ENCODE data around the gene ANKRD53.

Gene ANKRD53

GRCh38 chr2:70974592-70974991 lies 3.8 kb upstream of the ANKRD53 start:
- Histone ChIP-seq H3K23ac (ENCODE audit: low read depth, low read length, poor library complexity) (no peak overlapping the region), H3K4me1 (ENCODE audit: control insufficient read depth in 2 of 2, insufficient read depth in 1 of 2, low read depth in 1 of 2, low read length in 2 of 2) (peaks cover 5 to 11% of the 10 kb centered on the region in 2 donors), H4K8ac (ENCODE audit: low read depth, low read length) (no peak overlapping the region), H2AFZ (ENCODE audit: low read length) (no peak overlapping the region), H3K27ac (replicated peaks; ENCODE audit: low read length) (no peak overlapping the region), H3K27me3 (ENCODE audit: control insufficient read depth in 3 of 3, insufficient read depth in 3 of 3, low read depth in 1 of 3, low read length in 3 of 3) (peaks cover 0 to 5% (median 0%) of the 10 kb centered on the region in 3 experiments), H2AK5ac (ENCODE audit: low read depth, low read length) (no peak overlapping the region), H3K79me1 (ENCODE audit: low read depth, low read length) (no peaks in the 10 kb centered on the region), H2BK5ac (ENCODE audit: low read length) (no peak overlapping the region), H2BK120ac (ENCODE audit: low read depth, low read length) (no peak overlapping the region), H3K4me2 (ENCODE audit: insufficient read depth, low read length, poor library complexity, severe bottlenecking) (no peak overlapping the region), H2BK12ac (ENCODE audit: low read length) (no peak overlapping the region), H4K91ac (ENCODE audit: low read depth, low read length, poor library complexity) (no peak overlapping the region), H3K14ac (ENCODE audit: low read length) (no peak overlapping the region), H3K4ac (ENCODE audit: low read length) (no peak overlapping the region), H2BK15ac (ENCODE audit: low read length) (no peak overlapping the region), H3K36me3 (replicated peaks in 1 of 2; ENCODE audit: control insufficient read depth in 2 of 2, insufficient read depth in 2 of 2, low read length in 2 of 2) (no peaks in the 10 kb centered on the region), H3K18ac (ENCODE audit: low read length) (no peak overlapping the region), H3K9ac (ENCODE audit: low read depth, low read length, poor library complexity) (no peak overlapping the region), H3K4me3 (ENCODE audit: low read length in 2 of 2) (no peak overlapping the region), H3K9me3 (replicated peaks in 1 of 2; ENCODE audit: control insufficient read depth in 2 of 2, insufficient read depth in 1 of 2, low read depth in 1 of 2, low read length in 2 of 2) (no peaks in the 10 kb centered on the region)
- no peak for DNase-seq (ENCODE audit: low spot score)
- no CpG with 5 or more reads among the region's 3 CpGs for WGBS, 2 donors (ENCODE audit: extremely low coverage in 2 of 2, insufficient read length in 2 of 2, insufficient replicate concordance in 1 of 2)

- no peaks in the 10 kb centered on the region for H3K9me3 ChIP-seq (replicated peaks in 1 of 2; ENCODE audit: control insufficient read depth in 2 of 2, insufficient read depth in 1 of 2, low read depth in 1 of 2, low read length in 2 of 2)
- no peak overlapping the region for H3K14ac ChIP-seq (ENCODE audit: low read length)
- no peak overlapping the region for H2BK120ac ChIP-seq (ENCODE audit: low read depth, low read length)
- no peak overlapping the region for H2AK5ac ChIP-seq (ENCODE audit: low read depth, low read length)
- no peak overlapping the region for H2BK15ac ChIP-seq (ENCODE audit: low read length)
- no peak overlapping the region for H2BK5ac ChIP-seq (ENCODE audit: low read length)
- no peak overlapping the region for H2AFZ ChIP-seq (ENCODE audit: low read length)
- no peak for DNase-seq (ENCODE audit: low spot score)
- H3K4me2 ChIP-seq (ENCODE audit: insufficient read depth, low read length, poor library complexity, severe bottlenecking), result no peak overlapping the region
- no peaks in the 10 kb centered on the region for H3K79me1 ChIP-seq (ENCODE audit: low read depth, low read length)
- no peak overlapping the region for H3K27ac ChIP-seq (replicated peaks; ENCODE audit: low read length)
- no peak overlapping the region for H2BK12ac ChIP-seq (ENCODE audit: low read length)
- H3K36me3 ChIP-seq (replicated peaks in 1 of 2; ENCODE audit: control insufficient read depth in 2 of 2, insufficient read depth in 2 of 2, low read length in 2 of 2), result no peaks in the 10 kb centered on the region
- H3K4me3 ChIP-seq (ENCODE audit: low read length in 2 of 2), result no peak overlapping the region
- no peak overlapping the region for H4K91ac ChIP-seq (ENCODE audit: low read depth, low read length, poor library complexity)
- peaks cover 0 to 7% (median 0%) of the 10 kb centered on the region in 3 experiments for H3K27me3 ChIP-seq (ENCODE audit: control insufficient read depth in 3 of 3, insufficient read depth in 3 of 3, low read depth in 1 of 3, low read length in 3 of 3)
- no peak overlapping the region for H3K4ac ChIP-seq (ENCODE audit: low read length)
- H3K23ac ChIP-seq (ENCODE audit: low read depth, low read length, poor library complexity), result no peak overlapping the region
- H3K18ac ChIP-seq (ENCODE audit: low read length), result no peak overlapping the region
- H3K4me1 ChIP-seq (ENCODE audit: control insufficient read depth in 2 of 2, insufficient read depth in 1 of 2, low read depth in 1 of 2, low read length in 2 of 2), result peaks cover 5 to 11% of the 10 kb centered on the region in 2 donors
- H4K8ac ChIP-seq (ENCODE audit: low read depth, low read length), result no peak overlapping the region
- no peak overlapping the region for H3K9ac ChIP-seq (ENCODE audit: low read depth, low read length, poor library complexity)
- WGBS, 2 donors (ENCODE audit: extremely low coverage in 2 of 2, insufficient read length in 2 of 2, insufficient replicate concordance in 1 of 2), result no CpG with 5 or more reads among the region's 2 CpGs
Observed at GRCh38 chr2:70975237-70975636, 3.2 kb upstream of the ANKRD53 start.

- Histone ChIP-seq H2AFZ (ENCODE audit: low read length) (no peak overlapping the region), H3K4me2 (ENCODE audit: insufficient read depth, low read length, poor library complexity, severe bottlenecking) (no peak overlapping the region), H3K27ac (replicated peaks; ENCODE audit: low read length) (no peak overlapping the region), H3K4me1 (ENCODE audit: control insufficient read depth in 2 of 2, insufficient read depth in 1 of 2, low read depth in 1 of 2, low read length in 2 of 2) (peaks cover 5 to 11% of the 10 kb centered on the region in 2 donors), H3K36me3 (replicated peaks in 1 of 2; ENCODE audit: control insufficient read depth in 2 of 2, insufficient read depth in 2 of 2, low read length in 2 of 2) (no peaks in the 10 kb centered on the region), H2AK5ac (ENCODE audit: low read depth, low read length) (no peak overlapping the region), H3K9ac (ENCODE audit: low read depth, low read length, poor library complexity) (no peak overlapping the region), H2BK5ac (ENCODE audit: low read length) (no peak overlapping the region), H3K27me3 (ENCODE audit: control insufficient read depth in 3 of 3, insufficient read depth in 3 of 3, low read depth in 1 of 3, low read length in 3 of 3) (peaks cover 0 to 7% (median 0%) of the 10 kb centered on the region in 3 experiments), H3K18ac (ENCODE audit: low read length) (no peak overlapping the region), H2BK120ac (ENCODE audit: low read depth, low read length) (no peak overlapping the region), H3K23ac (ENCODE audit: low read depth, low read length, poor library complexity) (no peak overlapping the region), H2BK15ac (ENCODE audit: low read length) (no peak overlapping the region), H3K4me3 (ENCODE audit: low read length in 2 of 2) (no peak overlapping the region), H3K79me1 (ENCODE audit: low read depth, low read length) (no peaks in the 10 kb centered on the region), H2BK12ac (ENCODE audit: low read length) (no peak overlapping the region), H3K9me3 (replicated peaks in 1 of 2; ENCODE audit: control insufficient read depth in 2 of 2, insufficient read depth in 1 of 2, low read depth in 1 of 2, low read length in 2 of 2) (no peaks in the 10 kb centered on the region), H4K8ac (ENCODE audit: low read depth, low read length) (no peak overlapping the region), H4K91ac (ENCODE audit: low read depth, low read length, poor library complexity) (no peak overlapping the region), H3K4ac (ENCODE audit: low read length) (no peak overlapping the region), H3K14ac (ENCODE audit: low read length) (no peak overlapping the region)
- WGBS, 2 donors (ENCODE audit: extremely low coverage in 2 of 2, insufficient read length in 2 of 2, insufficient replicate concordance in 1 of 2), result no CpG with 5 or more reads among the region's 14 CpGs
- no peak for DNase-seq (ENCODE audit: low spot score)
Observed at GRCh38 chr2:70977605-70978205, 725 bp upstream of the ANKRD53 start.

GRCh38 chr2:70979180-70979488 lies 704 bp downstream of the ANKRD53 start:
- Histone ChIP-seq H2BK120ac (ENCODE audit: low read depth, low read length) (no peak overlapping the region), H2AFZ (ENCODE audit: low read length) (no peak overlapping the region), H3K14ac (ENCODE audit: low read length) (no peak overlapping the region), H2BK15ac (ENCODE audit: low read length) (no peak overlapping the region), H3K36me3 (replicated peaks in 1 of 2; ENCODE audit: control insufficient read depth in 2 of 2, insufficient read depth in 2 of 2, low read length in 2 of 2) (no peaks in the 10 kb centered on the region), H3K4me3 (ENCODE audit: low read length in 2 of 2) (peak overlapping the region in 1 of 2 donors; percentile 79), H3K27ac (replicated peaks; ENCODE audit: low read length) (no peak overlapping the region), H2BK5ac (ENCODE audit: low read length) (no peak overlapping the region), H3K9me3 (replicated peaks in 1 of 2; ENCODE audit: control insufficient read depth in 2 of 2, insufficient read depth in 1 of 2, low read depth in 1 of 2, low read length in 2 of 2) (no peaks in the 10 kb centered on the region), H4K91ac (ENCODE audit: low read depth, low read length, poor library complexity) (no peak overlapping the region), H3K9ac (ENCODE audit: low read depth, low read length, poor library complexity) (no peak overlapping the region), H2AK5ac (ENCODE audit: low read depth, low read length) (no peak overlapping the region), H3K23ac (ENCODE audit: low read depth, low read length, poor library complexity) (no peak overlapping the region), H3K18ac (ENCODE audit: low read length) (no peak overlapping the region), H3K79me1 (ENCODE audit: low read depth, low read length) (no peaks in the 10 kb centered on the region), H3K4ac (ENCODE audit: low read length) (no peak overlapping the region), H3K4me2 (ENCODE audit: insufficient read depth, low read length, poor library complexity, severe bottlenecking) (peak overlapping the region; percentile 100), H4K8ac (ENCODE audit: low read depth, low read length) (no peak overlapping the region), H3K4me1 (ENCODE audit: control insufficient read depth in 2 of 2, insufficient read depth in 1 of 2, low read depth in 1 of 2, low read length in 2 of 2) (peaks cover 5 to 11% of the 10 kb centered on the region in 2 donors), H2BK12ac (ENCODE audit: low read length) (no peak overlapping the region), H3K27me3 (ENCODE audit: control insufficient read depth in 3 of 3, insufficient read depth in 3 of 3, low read depth in 1 of 3, low read length in 3 of 3) (peaks cover 0 to 7% (median 0%) of the 10 kb centered on the region in 3 experiments)
- DNase-seq (ENCODE audit: low spot score), result no peak
- no CpG with 5 or more reads among the region's 19 CpGs for WGBS, 2 donors (ENCODE audit: extremely low coverage in 2 of 2, insufficient read length in 2 of 2, insufficient replicate concordance in 1 of 2)

All from neuronal stem cell (in vitro differentiated cells).